GM10248 (cell line): ENCODE results near the gene INPP5F.

ENCODE experiments used
- CTCF ChIA-PET: fragments of 300-600 bp; sonication (Branson Sonifier 250); formaldehyde crosslinking; extraction: SDS; loops from one replicate; lab custom pipeline; 2021; ENCODE audit warnings: antibody characterized with exemption; lab: Yijun Ruan, JAX
- POLR2A ChIA-PET: fragments of 350-650 bp; sonication (Branson Sonifier 250); formaldehyde crosslinking; extraction: SDS; loops from one replicate; lab custom pipeline; 2020; ENCODE audit warnings: antibody characterized with exemption; lab: Yijun Ruan, JAX
- DNase-seq: peaks from one replicate; pipeline ENCODE4 v3.0.0; 2012; ENCODE audit errors: extremely low spot score
- CTCF ChIP-seq: IDR thresholded peaks from 2 replicates; pipeline ENCODE4 v1.5.1; 2012; ENCODE audit warnings: mild to moderate bottlenecking, low read depth; ENCODE audit errors: extremely low read depth, missing control alignments, control extremely low read depth

Gene INPP5F

GRCh38 chr10:119845656-119846055 lies 119.8 kb downstream of the INPP5F start:
- POLR2A ChIA-PET: no interaction called here
- CTCF ChIA-PET: interaction anchor here (1.2 to 2.1 kb wide), 3 partner anchors 9 to 159 kb away, joined by 3 to 8 read pairs (median 4); no protein-coding TSS in a partner anchor
- no peak for TF ChIP-seq CTCF
- no peak for DNase-seq

GRCh38 chr10:119849031-119849789 lies 123.4 kb downstream of the INPP5F start:
- DNase-seq: no peak
- no peak for TF ChIP-seq CTCF
- ChIA-PET CTCF (interaction anchor here (1.3 to 2.8 kb wide), 4 partner anchors 9 to 160 kb away, joined by 4 to 9 read pairs (median 6); no protein-coding TSS in a partner anchor), POLR2A (no interaction called here)

- TF ChIP-seq CTCF: no peak
- CTCF ChIA-PET: interaction anchor here (1.3 to 2.8 kb wide), 4 partner anchors 8 to 161 kb away, joined by 4 to 9 read pairs (median 6); no protein-coding TSS in a partner anchor
- DNase-seq: no peak
- POLR2A ChIA-PET: no interaction called here
Measured at GRCh38 chr10:119849944-119850343, 124.1 kb downstream of the INPP5F start.

GRCh38 chr10:119852277-119852676 lies 126.4 kb downstream of the INPP5F start:
- no peak for TF ChIP-seq CTCF
- DNase-seq: no peak
- ChIA-PET CTCF (interaction anchor here (1.1 to 1.6 kb wide), 2 partner anchors 101 to 102 kb away, joined by 3 to 4 read pairs; no protein-coding TSS in a partner anchor), POLR2A (no interaction called here)

GRCh38 chr10:119852822-119853221 lies 127.0 kb downstream of the INPP5F start:
- no peak for TF ChIP-seq CTCF
- POLR2A ChIA-PET: no interaction called here
- CTCF ChIA-PET: interaction anchor here (0.9 to 1.6 kb wide), 3 partner anchors 101 to 166 kb away, joined by 3 to 4 read pairs (median 4); no protein-coding TSS in a partner anchor
- no peak for DNase-seq

GRCh38 chr10:119853574-119853973 lies 127.7 kb downstream of the INPP5F start:
- no peak for DNase-seq
- POLR2A ChIA-PET: no interaction called here
- CTCF ChIA-PET: interaction anchor here (0.9 kb wide), 1 partner anchor 166 kb away, joined by 4 read pairs; no protein-coding TSS in a partner anchor
- TF ChIP-seq CTCF: no peak
